GM12864 (cell line): Measurements from ENCODE around the gene ADGRG6.

Experiments used
- DNase-seq: peaks from one replicate; pipeline ENCODE4 v3.0.0-alpha.2; 2011; ENCODE audit warnings: low read depth
- H3K4me3 ChIP-seq: 2 replicates; pipeline ENCODE4 v1.5.1; 2011; ENCODE audit warnings: mild to moderate bottlenecking, low read depth, low read length, control low read depth
- CTCF ChIP-seq: IDR thresholded peaks from 2 replicates; pipeline ENCODE4 v1.5.1; 2011; ENCODE audit warnings: low read depth, mild to moderate bottlenecking, moderate library complexity, low read length, control low read depth, inconsistent platforms; ENCODE audit errors: missing control alignments

ADGRG6 gene

GRCh38 chr6:142412241-142412640 is 110.4 kb downstream of the ADGRG6 start:
- no peak for DNase-seq
- H3K4me3 ChIP-seq, result no peak overlapping the region

GRCh38 chr6:142412658-142413057 is 110.9 kb downstream of the ADGRG6 start:
- no peak for DNase-seq
- H3K4me3 ChIP-seq, result no peak overlapping the region

More at GRCh38 chr6:142412241-142412640, 110.4 kb downstream of the ADGRG6 start:
- no peak for TF ChIP-seq CTCF

GRCh38 chr6:142413111-142413510 is 111.3 kb downstream of the ADGRG6 start:
- TF ChIP-seq CTCF, result no peak
- H3K4me3 ChIP-seq, result no peak overlapping the region
- no peak for DNase-seq

More at GRCh38 chr6:142412658-142413057, 110.9 kb downstream of the ADGRG6 start:
- TF ChIP-seq CTCF, result no peak

GRCh38 chr6:142414462-142415250 is 112.8 kb downstream of the ADGRG6 start:
- DNase-seq, result no peak
- H3K4me3 ChIP-seq, result no peak overlapping the region
- no peak for TF ChIP-seq CTCF

- DNase-seq, result no peak
- TF ChIP-seq CTCF, result no peak
- no peak overlapping the region for H3K4me3 ChIP-seq
These were observed 114.4 kb downstream of the ADGRG6 start for GRCh38 chr6:142416179-142416578.

- H3K4me3 ChIP-seq, result no peak overlapping the region
- no peak for DNase-seq
- no peak for TF ChIP-seq CTCF
These were observed 114.9 kb downstream of the ADGRG6 start for GRCh38 chr6:142416686-142417085.

- no peak overlapping the region for H3K4me3 ChIP-seq
- no peak for TF ChIP-seq CTCF
- no peak for DNase-seq
These were observed 115.5 kb downstream of the ADGRG6 start for GRCh38 chr6:142417331-142417750.
